ENCODE results near the gene F10. TPM values are rescaled to one million over a fixed set of nuclear protein-coding genes. Genes with fewer than 3 reads are reported as not detected.

Gene F10
- total and polyA plus RNA-seq, 11 donors = 2.4 to 13.6 (median 9.2) TPM

GRCh38 chr13:113082198-113083021, 40.2 kb upstream of the F10 start:
- no peaks in the 10 kb centered on the region for H3K9me3 ChIP-seq
- 79 to 88% (median 85%) methylated on average over 19 to 26 of the region's 26 CpGs for WGBS, 4 donors
- peaks cover 0 to 13% (median under 1%) of the 10 kb centered on the region in 12 donors for H3K4me1 ChIP-seq
- intact Hi-C loops (cut with DNase I) = no loop called here
- TF ChIP-seq CTCF (IDR thresholded peaks at IDR 0.05) (no peak), POLR2A (IDR thresholded peaks at IDR 0.05) (no peak)
- peak in 3 of 5 donors; percentile 21 to 30 (median 25) for DNase-seq
- no peak for ATAC-seq
- no peak overlapping the region for H3K27ac ChIP-seq
- H3K4me3 ChIP-seq = no peak overlapping the region
- no peaks in the 10 kb centered on the region for H3K27me3 ChIP-seq
- peaks cover 0 to 49% (median 29%) of the 10 kb centered on the region in 9 donors for H3K36me3 ChIP-seq

GRCh38 chr13:113083022-113083373, 39.6 kb upstream of the F10 start:
- Histone ChIP-seq H3K27ac (peak overlapping the region in 2 of 12 donors; percentile 17 to 30), H3K36me3 (peaks cover 0 to 52% (median 29%) of the 10 kb centered on the region in 9 donors), H3K4me1 (peaks cover 0 to 13% (median under 1%) of the 10 kb centered on the region in 12 donors), H3K4me3 (no peak overlapping the region), H3K9me3 (no peaks in the 10 kb centered on the region), H3K27me3 (no peaks in the 10 kb centered on the region)
- TF ChIP-seq CTCF (IDR thresholded peaks at IDR 0.05) (no peak), POLR2A (IDR thresholded peaks at IDR 0.05) (no peak)
- intact Hi-C loops (cut with DNase I) = no loop called here
- DNase-seq (peak in 2 of 5 donors; percentile 13 to 33), ATAC-seq (no peak)
- WGBS, 4 donors = 80 to 90% (median 90%) methylated on average over 6 to 10 of the region's 10 CpGs

- peaks cover 0 to 53% (median 33%) of the 10 kb centered on the region in 9 donors for H3K36me3 ChIP-seq
- peak overlapping the region in 2 of 12 donors; percentile 17 to 30 for H3K27ac ChIP-seq
- no peak overlapping the region for H3K4me3 ChIP-seq
- WGBS, 4 donors = 40 to 51% (median 50%) methylated on average over 16 to 18 of the region's 18 CpGs
- ATAC-seq (peak; percentile 67 to 87 (median 78)), DNase-seq (peak; percentile 64 to 90 (median 75))
- intact Hi-C loops (cut with DNase I) = no loop called here
- no peak for TF ChIP-seq POLR2A (IDR thresholded peaks at IDR 0.05)
- no peak for TF ChIP-seq CTCF (IDR thresholded peaks at IDR 0.05)
- no peaks in the 10 kb centered on the region for H3K27me3 ChIP-seq
- H3K9me3 ChIP-seq = no peaks in the 10 kb centered on the region
- peaks cover 0 to 13% (median under 1%) of the 10 kb centered on the region in 12 donors for H3K4me1 ChIP-seq
Observed at GRCh38 chr13:113083402-113084061, 39.1 kb upstream of the F10 start.

Measured in heart left ventricle (tissue), 16 donors.